H1 (cell line): ENCODE data around the gene GSTO2. TPM values are rescaled to one million over a fixed set of nuclear protein-coding genes. Genes with fewer than 3 reads are reported as not detected.
"Not testable (repeated sequence)": the region's sequence is repeated elsewhere in the genome, so short reads cannot be mapped to it uniquely, and the experiment has no call there.

Source experiments
- CTCF ChIA-PET: fragments of 300-600 bp; sonication (Branson Sonifier 250); formaldehyde crosslinking; loops from one replicate; lab custom pipeline; 2021; ENCODE audit not compliant: partially characterized antibody; lab: Charles Lee
- POLR2A ChIA-PET: fragments of 300-600 bp; sonication (Branson Sonifier 250); formaldehyde crosslinking; loops from one replicate; lab custom pipeline; 2021; ENCODE audit warnings: inconsistent platforms; ENCODE audit not compliant: partially characterized antibody; lab: Charles Lee
- DNase-seq, 2 experiments: peaks; one replicate each; pipeline versions ENCODE4 v3.0.0 to v3.0.0-alpha.2; 2010 to 2022; ENCODE audit warnings: low spot score in 2 of 2, low read depth in 1 of 2, mixed read lengths in 1 of 2
- FAIRE-seq: peaks from 2 replicates; lab custom pipeline; 2011; peaks lifted over from hg19 to GRCh38; lab: Jason Lieb, UNC
- H2AFZ ChIP-seq: 2 replicates; pipeline ENCODE4 v1.8.1; 2012; ENCODE audit warnings: low read length, inconsistent platforms
- H2AK5ac ChIP-seq: 2 replicates; pipeline ENCODE4 v1.6.1; 2013; ENCODE audit warnings: low read depth, low read length
- H2BK120ac ChIP-seq: replicated peaks from 2 replicates; pipeline ENCODE3; 2013; ENCODE audit warnings: low read depth, low read length, inconsistent platforms
- H2BK12ac ChIP-seq: 2 replicates; pipeline ENCODE4 v1.6.1; 2013; ENCODE audit warnings: low read depth, low read length
- H2BK15ac ChIP-seq: 2 replicates; pipeline ENCODE4 v1.6.1; 2013; ENCODE audit warnings: low read length
- H2BK20ac ChIP-seq: 2 replicates; pipeline ENCODE4 v1.6.1; 2013; ENCODE audit warnings: low read length
- H2BK5ac ChIP-seq: 2 replicates; pipeline ENCODE4 v1.6.1; 2013; ENCODE audit warnings: low read depth, low read length
- H3K14ac ChIP-seq: 2 replicates; pipeline ENCODE4 v1.6.1; 2013; ENCODE audit warnings: inconsistent platforms; ENCODE audit not compliant: insufficient read length
- H3K18ac ChIP-seq: 2 replicates; pipeline ENCODE4 v1.6.1; 2013; ENCODE audit warnings: low read length; ENCODE audit errors: extremely low read depth
- H3K23ac ChIP-seq: 2 replicates; pipeline ENCODE4 v1.6.1; 2013; ENCODE audit warnings: inconsistent platforms; ENCODE audit not compliant: insufficient read length
- H3K23me2 ChIP-seq: 2 replicates; pipeline ENCODE4 v1.6.1; 2013; ENCODE audit warnings: low read depth, low read length
- H3K27ac ChIP-seq: 2 replicates; pipeline ENCODE4 v1.6.1; 2011; ENCODE audit warnings: low read depth, low read length, inconsistent platforms
- H3K27me3 ChIP-seq, 4 experiments: replicated peaks in 1 of 4; 1 replicate in 1 of 4; 2 replicates in 3 of 4; pipeline versions ENCODE4 v1.6.1 to v1.8.1; 2011 to 2013; ENCODE audit warnings: low read length in 3 of 4, mild to moderate bottlenecking in 3 of 4, inconsistent platforms in 2 of 4, mixed read lengths in 2 of 4, moderate library complexity in 1 of 4; ENCODE audit not compliant: control insufficient read depth in 3 of 4, insufficient read depth in 3 of 4; ENCODE audit errors: extremely low read depth in 1 of 4
- H3K36me3 ChIP-seq, 4 experiments: 2 replicates each; pipeline versions ENCODE4 v1.6.1 to v1.8.1; 2011 to 2013; ENCODE audit warnings: mild to moderate bottlenecking in 4 of 4, low read length in 3 of 4, moderate library complexity in 2 of 4, control low read depth in 1 of 4, inconsistent platforms in 1 of 4; ENCODE audit not compliant: insufficient read depth in 4 of 4, control insufficient read depth in 2 of 4
- H3K4ac ChIP-seq: replicated peaks from 2 replicates; pipeline ENCODE3; 2013; ENCODE audit warnings: low read length, low read depth, mixed read lengths, inconsistent platforms; ENCODE audit not compliant: insufficient read length
- H3K4me1 ChIP-seq, 4 experiments: replicated peaks in 1 of 4; 1 replicate in 1 of 4; 2 replicates in 3 of 4; pipeline versions ENCODE4 v1.6.1 to v1.8.1; 2011 to 2013; ENCODE audit warnings: low read length in 3 of 4, inconsistent platforms in 2 of 4, mixed read lengths in 1 of 4; ENCODE audit not compliant: insufficient read depth in 4 of 4, control insufficient read depth in 3 of 4
- H3K4me2 ChIP-seq, 2 experiments: 2 replicates each; pipeline versions ENCODE4 v1.6.1 to v1.8.1; 2011 to 2013; ENCODE audit warnings: low read depth in 2 of 2, low read length in 2 of 2, control low read depth in 1 of 2, inconsistent platforms in 1 of 2, mild to moderate bottlenecking in 1 of 2; ENCODE audit not compliant: insufficient read depth in 1 of 2
- H3K4me3 ChIP-seq, 4 experiments: fragments of 200-600, 300-600 bp in 1 of 4; sonication (generic), shearing (Covaris generic), sonication (Bioruptor Twin) in 1 of 4; 2 replicates each; pipeline versions ENCODE4 v1.5.1 to v1.8.1; 2011 to 2016; ENCODE audit warnings: low read length in 4 of 4, low read depth in 3 of 4, control low read depth in 2 of 4, inconsistent platforms in 2 of 4, mild to moderate bottlenecking in 2 of 4, mixed read lengths in 1 of 4, moderate library complexity in 1 of 4; ENCODE audit not compliant: insufficient read depth in 2 of 4; ENCODE audit errors: extremely low read depth in 1 of 4
- H3K56ac ChIP-seq: replicated peaks from 2 replicates; pipeline ENCODE3; 2013; ENCODE audit warnings: low read depth, mild to moderate bottlenecking, mixed read lengths, low read length, inconsistent platforms; ENCODE audit not compliant: insufficient read length
- H3K79me1 ChIP-seq: 2 replicates; pipeline ENCODE4 v1.6.1; 2013; ENCODE audit warnings: low read depth, low read length, control low read depth
- H3K79me2 ChIP-seq, 2 experiments: 2 replicates each; pipeline versions ENCODE4 v1.6.1 to v1.8.1; 2012 to 2013; ENCODE audit warnings: low read length in 2 of 2, mild to moderate bottlenecking in 2 of 2, inconsistent platforms in 1 of 2; ENCODE audit not compliant: insufficient read depth in 2 of 2, control insufficient read depth in 1 of 2
- H3K9ac ChIP-seq, 4 experiments: replicated peaks in 1 of 4; 1 replicate in 1 of 4; 2 replicates in 3 of 4; pipeline versions ENCODE4 v1.6.1 to v1.8.1; 2011 to 2013; ENCODE audit warnings: low read depth in 3 of 4, low read length in 3 of 4, control low read depth in 2 of 4, mild to moderate bottlenecking in 2 of 4, moderate library complexity in 2 of 4, inconsistent platforms in 1 of 4; ENCODE audit errors: extremely low read depth in 1 of 4
- H3K9me3 ChIP-seq, 2 experiments: 2 replicates each; pipeline versions ENCODE4 v1.6.1 to v1.8.1; 2012 to 2013; ENCODE audit warnings: mild to moderate bottlenecking in 2 of 2, moderate library complexity in 2 of 2, control low read depth in 1 of 2, inconsistent platforms in 1 of 2, low read depth in 1 of 2, low read length in 1 of 2, mixed read lengths in 1 of 2; ENCODE audit not compliant: insufficient read depth in 2 of 2
- H4K20me1 ChIP-seq, 2 experiments: replicated peaks in 1 of 2; 2 replicates each; pipeline versions ENCODE3 to v1.8.1; 2011 to 2013; ENCODE audit warnings: inconsistent platforms in 2 of 2, low read length in 2 of 2, mild to moderate bottlenecking in 1 of 2; ENCODE audit not compliant: insufficient read depth in 2 of 2, control insufficient read depth in 1 of 2
- H4K5ac ChIP-seq: 2 replicates; pipeline ENCODE4 v1.6.1; 2013; ENCODE audit warnings: low read length, low read depth, mixed read lengths, inconsistent platforms; ENCODE audit not compliant: insufficient read length
- H4K8ac ChIP-seq: 2 replicates; pipeline ENCODE4 v1.8.0; 2013; ENCODE audit warnings: mild to moderate bottlenecking, moderate library complexity, low read length, inconsistent platforms; ENCODE audit not compliant: insufficient read depth; ENCODE audit errors: extremely low read depth
- H4K91ac ChIP-seq: replicated peaks from 2 replicates; pipeline ENCODE3; 2013; ENCODE audit warnings: low read length, mixed read lengths, inconsistent platforms; ENCODE audit not compliant: insufficient read length
- ATF3 ChIP-seq: IDR thresholded peaks from 2 replicates; pipeline ENCODE4 v1.6.1; 2011; ENCODE audit warnings: low read depth, mild to moderate bottlenecking, low read length; ENCODE audit not compliant: insufficient read depth
- RXRA ChIP-seq: IDR thresholded peaks from 2 replicates; pipeline ENCODE4 v1.6.1; 2011; ENCODE audit warnings: low read depth, mild to moderate bottlenecking, low read length, moderate library complexity; ENCODE audit not compliant: insufficient read depth
- TBP ChIP-seq: IDR thresholded peaks from 2 replicates; pipeline ENCODE4 v1.6.1; 2011; ENCODE audit warnings: low read depth, low read length, improper control_type of control experiment
- WGBS, 2 experiments: shearing (Covaris generic) in 1 of 2; methylation state at CpG; one replicate each; pipeline versions ENCODE4 v1.1.6 to v1.1.7; 2013 to 2015; ENCODE audit warnings: low lambda C conversion rate in 2 of 2, mixed read lengths in 2 of 2, inconsistent platforms in 1 of 2, low coverage in 1 of 2, missing lambda C conversion rate in 1 of 2; ENCODE audit not compliant: insufficient replicate concordance in 2 of 2, insufficient coverage in 1 of 2, insufficient read length in 1 of 2; ENCODE audit errors: extremely low coverage in 1 of 2, missing lambda C conversion rate in 1 of 2; 5-methylcytosine and 5-hydroxymethylcytosine counted together
- polyA plus RNA-seq, 7 experiments: library from polyadenylated mRNA; depleted of rRNA in 3 of 7; stranded (reverse) in 5 of 7; unstranded in 2 of 7; fragments of >200 nt in 5 of 7; fragments of 200-250 nt in 2 of 7; gene quantifications; 1 replicate in 5 of 7; 2 replicates in 1 of 7; 4 replicates in 1 of 7; pipeline versions ENCODE4 v1.2.1 to v1.2.3, GENCODE V29; 2011 to 2013; ENCODE audit warnings: missing spikeins in 2 of 7, mixed read lengths in 2 of 7
- total RNA-seq: library from RNA; stranded (reverse); fragmentation: NEBNext Ultra II Directional; extraction: Animal tissue kit (Norgen Biotek cat#: 25700); gene quantifications from 2 replicates; pipeline ENCODE4 v1.2.1, GENCODE V29; 2021

The GSTO2 gene
- total and polyA plus RNA-seq, 2 of the 8 experiments (the other 6 are each of a cell fraction or from before 2014, with no cell fraction given): 13.1 to 41.7 TPM

GRCh38 chr10:104247513-104248146 lies 21.4 kb upstream of the GSTO2 start (continued):
- no peak for TF ChIP-seq ATF3
- no peak for TF ChIP-seq TBP
- no peak for TF ChIP-seq RXRA

- H3K4me1 ChIP-seq: peaks cover 2 to 16% (median 15%) of the 10 kb centered on the region in 4 experiments; a peak in 5 of 7 replicates
- H3K23me2 ChIP-seq, H3K27me3 ChIP-seq, H3K9me3 ChIP-seq, H4K8ac ChIP-seq, DNase-seq, H3K79me2 ChIP-seq, H3K23ac ChIP-seq, H4K91ac ChIP-seq, H2BK120ac ChIP-seq, H3K14ac ChIP-seq, H3K79me1 ChIP-seq, H3K18ac ChIP-seq, H4K5ac ChIP-seq, H2AK5ac ChIP-seq, H4K20me1 ChIP-seq, H3K27ac ChIP-seq, H2AFZ ChIP-seq, H3K4ac ChIP-seq, H2BK20ac ChIP-seq, FAIRE-seq, H3K4me2 ChIP-seq, H2BK5ac ChIP-seq, H2BK15ac ChIP-seq, H3K9ac ChIP-seq, H3K36me3 ChIP-seq, H3K56ac ChIP-seq, H2BK12ac ChIP-seq, H3K4me3 ChIP-seq: not testable (repeated sequence)
- WGBS, 2 experiments: 90% methylated on average over 11 of the region's 11 CpGs; no CpG with 5 or more reads in 1 of the 2 experiments
- POLR2A ChIA-PET: interaction anchor here (0.8 kb wide), 1 partner anchor 18 kb away, joined by 4 read pairs; no protein-coding TSS in a partner anchor
- CTCF ChIA-PET: interaction anchor here (1.0 to 3.1 kb wide), 3 partner anchors 13 to 43 kb away, joined by 3 to 9 read pairs (median 7); no protein-coding TSS in a partner anchor
Observed at GRCh38 chr10:104248931-104249330, 20.1 kb upstream of the GSTO2 start.
